BJ (cell line): ENCODE results near the gene CHMP1A. TPM values are rescaled to one million over a fixed set of nuclear protein-coding genes. Genes with fewer than 3 reads are reported as not detected.

ENCODE experiments used
- CTCF ChIA-PET: fragments of 350-600 bp; formaldehyde crosslinking; extraction: SDS; loops from one replicate; lab custom pipeline; 2021; ENCODE audit warnings: antibody characterized with exemption, inconsistent platforms; lab: Yijun Ruan, JAX
- POLR2A ChIA-PET: fragments of 300-600 bp; sonication (Branson Sonifier 250); formaldehyde crosslinking; extraction: SDS; loops from one replicate; lab custom pipeline; 2021; ENCODE audit warnings: antibody characterized with exemption; lab: Charles Lee
- DNase-seq: peaks from one replicate; pipeline ENCODE4 v3.0.0-alpha.2; 2011; ENCODE audit warnings: low read depth
- H3K27me3 ChIP-seq: 2 replicates; pipeline ENCODE4 v1.6.0; 2011; ENCODE audit warnings: low read length; ENCODE audit not compliant: control insufficient read depth, insufficient read depth
- H3K36me3 ChIP-seq: 2 replicates; pipeline ENCODE4 v1.5.1; 2011; ENCODE audit warnings: low read length; ENCODE audit not compliant: control insufficient read depth, insufficient read depth
- H3K4me3 ChIP-seq: 2 replicates; pipeline ENCODE4 v1.5.1; 2011; ENCODE audit warnings: low read depth, mild to moderate bottlenecking, control low read depth, low read length
- CTCF ChIP-seq: IDR thresholded peaks from 2 replicates; pipeline ENCODE4 v1.5.1; 2011; ENCODE audit warnings: low read depth, mild to moderate bottlenecking, control low read depth, inconsistent platforms, low read length, moderate library complexity; ENCODE audit not compliant: insufficient read depth
- polyA plus RNA-seq: library from polyadenylated mRNA; depleted of rRNA; stranded (reverse); fragments of >200 nt; gene quantifications from 2 replicates; pipeline ENCODE4 v1.2.3, GENCODE V29; 2011

CHMP1A gene
- polyA plus RNA-seq, 1 experiment = 105 TPM

GRCh38 chr16:89602273-89602951 lies 55.1 kb downstream of the CHMP1A start:
- ChIA-PET CTCF (interaction anchor here (0.9 to 3.3 kb wide), 7 partner anchors 8 to 38 kb away, joined by 3 to 33 read pairs (median 3); no protein-coding TSS in a partner anchor), POLR2A (no interaction called here)
- peak; percentile 31 for DNase-seq
- Histone ChIP-seq H3K4me3 (no peak overlapping the region), H3K36me3 (no peaks in the 10 kb centered on the region), H3K27me3 (no peaks in the 10 kb centered on the region)
- no peak for TF ChIP-seq CTCF

- no peaks in the 10 kb centered on the region for H3K36me3 ChIP-seq
- ChIA-PET CTCF (interaction anchor here (1.0 to 3.3 kb wide), 5 partner anchors 13 to 38 kb away, joined by 3 to 33 read pairs (median 5); no protein-coding TSS in a partner anchor), POLR2A (no interaction called here)
- no peaks in the 10 kb centered on the region for H3K27me3 ChIP-seq
- TF ChIP-seq CTCF = no peak
- H3K4me3 ChIP-seq = no peak overlapping the region
- no peak for DNase-seq
Measured at GRCh38 chr16:89601906-89602272, 55.6 kb downstream of the CHMP1A start.

- Histone ChIP-seq H3K27me3 (no peaks in the 10 kb centered on the region), H3K36me3 (no peaks in the 10 kb centered on the region), H3K4me3 (no peak overlapping the region)
- DNase-seq = no peak
- CTCF ChIA-PET = interaction anchor here (0.8 to 3.3 kb wide), 3 partner anchors 14 to 40 kb away, joined by 5 to 33 read pairs (median 5); no protein-coding TSS in a partner anchor
- POLR2A ChIA-PET = no interaction called here
- TF ChIP-seq CTCF = no peak
Measured at GRCh38 chr16:89600956-89601355, 56.6 kb downstream of the CHMP1A start.

- POLR2A ChIA-PET = no interaction called here
- TF ChIP-seq CTCF = no peak
- Histone ChIP-seq H3K36me3 (no peaks in the 10 kb centered on the region), H3K27me3 (no peaks in the 10 kb centered on the region), H3K4me3 (no peak overlapping the region)
- CTCF ChIA-PET = interaction anchor here (0.8 to 3.3 kb wide), 5 partner anchors 9 to 40 kb away, joined by 3 to 33 read pairs (median 5); no protein-coding TSS in a partner anchor
- no peak for DNase-seq
Measured at GRCh38 chr16:89600427-89600826, 57.1 kb downstream of the CHMP1A start.

- Histone ChIP-seq H3K4me3 (no peak overlapping the region), H3K36me3 (no peaks in the 10 kb centered on the region), H3K27me3 (no peaks in the 10 kb centered on the region)
- ChIA-PET CTCF (interaction anchor here (0.7 to 3.3 kb wide), 5 partner anchors 8 to 41 kb away, joined by 3 to 33 read pairs (median 3); no protein-coding TSS in a partner anchor), POLR2A (no interaction called here)
- no peak for TF ChIP-seq CTCF
- DNase-seq = no peak
Measured at GRCh38 chr16:89599902-89600301, 57.6 kb downstream of the CHMP1A start.
